ENCODE data around the gene B4GALNT4.

GRCh38 chr11:329886-330253 is 39.4 kb upstream of the B4GALNT4 start:
- TF ChIP-seq POLR2AphosphoS5 (IDR thresholded peaks at IDR 0.05; ENCODE audit: low read depth, low read length) (no peak), POLR2A (IDR thresholded peaks at IDR 0.05; ENCODE audit: control extremely low read depth in 1 of 2, low read depth in 2 of 2, low read length in 2 of 2) (no peak), TAF1 (IDR thresholded peaks at IDR 0.05; ENCODE audit: low read depth, low read length) (no peak), CTCF (IDR thresholded peaks at IDR 0.05; ENCODE audit: control extremely low read depth in 1 of 3, insufficient read depth in 1 of 3, low read depth in 1 of 3, low read length in 3 of 3) (no peak), CREB1 (IDR thresholded peaks at IDR 0.05) (no peak), TCF12 (IDR thresholded peaks at IDR 0.05; ENCODE audit: low read depth, low read length) (no peak), MAX (IDR thresholded peaks at IDR 0.05) (no peak), EGR1 (IDR thresholded peaks at IDR 0.05; ENCODE audit: borderline replicate concordance, low read depth, low read length) (no peak), RNF2 (IDR thresholded peaks at IDR 0.05; ENCODE audit: borderline replicate concordance, low read depth, low read length, missing control alignments, poor library complexity, severe bottlenecking) (no peak), EZH2 (IDR thresholded peaks at IDR 0.05; ENCODE audit: low read depth, low read length, severe bottlenecking) (no peak), TBP (IDR thresholded peaks at IDR 0.05; ENCODE audit: low read depth, low read length) (no peak), SIX5 (IDR thresholded peaks at IDR 0.05; ENCODE audit: low read depth, low read length) (no peak), E2F6 (IDR thresholded peaks at IDR 0.05) (no peak)

Data from H1 (cell line).